HCT116 (cell line): ENCODE data around the gene PLEKHM3.

Source experiments
- ATF3 ChIP-seq: IDR thresholded peaks from 2 replicates; pipeline ENCODE4 v1.6.1; 2012
- CBX3 ChIP-seq: IDR thresholded peaks from 2 replicates; pipeline ENCODE4 v1.6.1; 2012; ENCODE audit warnings: low read depth
- EZH2 ChIP-seq: fragments of 200-600 bp; sonication (generic); IDR thresholded peaks from 2 replicates; pipeline ENCODE4 v1.6.1; 2017; ENCODE audit warnings: antibody characterized with exemption, mixed run types
- EZH2phosphoT487 ChIP-seq: fragments of 200-600 bp; IDR thresholded peaks from 2 replicates; pipeline ENCODE4 v1.6.1; 2018; ENCODE audit warnings: antibody characterized with exemption, borderline replicate concordance
- JUND ChIP-seq: IDR thresholded peaks from 2 replicates; pipeline ENCODE4 v1.6.1; 2012
- MAX ChIP-seq: IDR thresholded peaks from 2 replicates; pipeline ENCODE4 v1.6.1; 2012
- POLR2A ChIP-seq: IDR thresholded peaks from 2 replicates; pipeline ENCODE4 v1.7.0; 2011; ENCODE audit warnings: borderline replicate concordance; ENCODE audit not compliant: insufficient read depth, insufficient read length; ENCODE audit errors: extremely low read depth
- POLR2AphosphoS5 ChIP-seq: IDR thresholded peaks from 2 replicates; pipeline ENCODE4 v1.6.1; 2011; ENCODE audit warnings: mild to moderate bottlenecking, low read depth, low read length, moderate library complexity
- RAD21 ChIP-seq: IDR thresholded peaks from 2 replicates; pipeline ENCODE4 v1.6.1; 2012; ENCODE audit warnings: low read depth, mild to moderate bottlenecking
- SP1 ChIP-seq: IDR thresholded peaks from 2 replicates; pipeline ENCODE4 v1.6.1; 2012; ENCODE audit warnings: low read depth
- TCF7L2 ChIP-seq: IDR thresholded peaks from 2 replicates; pipeline ENCODE4 v1.7.0; 2011; ENCODE audit warnings: borderline replicate concordance, inconsistent platforms; ENCODE audit not compliant: insufficient read depth, insufficient read length; ENCODE audit errors: extremely low read depth
- ZNF274 ChIP-seq: fragments of 200-500 bp; sonication (Bioruptor generic); IDR thresholded peaks from 2 replicates; pipeline ENCODE4 v1.6.1; 2014; ENCODE audit warnings: mild to moderate bottlenecking, low read depth, low read length, inconsistent platforms
- TF ChIP-seq, protein P1 (sequence below), 3 experiments: fragments of 200-600 bp in 1 of 3; sonication (generic) in 1 of 3; IDR thresholded peaks in 2 of 3; conservative IDR thresholded peaks in 1 of 3; 2 replicates each; pipeline ENCODE4 v1.5.1; 2012 to 2017; ENCODE audit warnings: low read depth in 2 of 3, low read length in 2 of 3, antibody characterized with exemption in 1 of 3, borderline replicate concordance in 1 of 3, control low read depth in 1 of 3, mild to moderate bottlenecking in 1 of 3, mixed read lengths in 1 of 3, mixed run types in 1 of 3, moderate library complexity in 1 of 3; ENCODE audit not compliant: insufficient read depth in 1 of 3
- TF ChIP-seq, protein P2 (sequence below): IDR thresholded peaks from 2 replicates; pipeline ENCODE4 v1.6.1; 2012; ENCODE audit warnings: low read depth

- TF ChIP-seq, protein P1, sequence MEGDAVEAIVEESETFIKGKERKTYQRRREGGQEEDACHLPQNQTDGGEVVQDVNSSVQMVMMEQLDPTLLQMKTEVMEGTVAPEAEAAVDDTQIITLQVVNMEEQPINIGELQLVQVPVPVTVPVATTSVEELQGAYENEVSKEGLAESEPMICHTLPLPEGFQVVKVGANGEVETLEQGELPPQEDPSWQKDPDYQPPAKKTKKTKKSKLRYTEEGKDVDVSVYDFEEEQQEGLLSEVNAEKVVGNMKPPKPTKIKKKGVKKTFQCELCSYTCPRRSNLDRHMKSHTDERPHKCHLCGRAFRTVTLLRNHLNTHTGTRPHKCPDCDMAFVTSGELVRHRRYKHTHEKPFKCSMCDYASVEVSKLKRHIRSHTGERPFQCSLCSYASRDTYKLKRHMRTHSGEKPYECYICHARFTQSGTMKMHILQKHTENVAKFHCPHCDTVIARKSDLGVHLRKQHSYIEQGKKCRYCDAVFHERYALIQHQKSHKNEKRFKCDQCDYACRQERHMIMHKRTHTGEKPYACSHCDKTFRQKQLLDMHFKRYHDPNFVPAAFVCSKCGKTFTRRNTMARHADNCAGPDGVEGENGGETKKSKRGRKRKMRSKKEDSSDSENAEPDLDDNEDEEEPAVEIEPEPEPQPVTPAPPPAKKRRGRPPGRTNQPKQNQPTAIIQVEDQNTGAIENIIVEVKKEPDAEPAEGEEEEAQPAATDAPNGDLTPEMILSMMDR (IDR thresholded peaks at IDR 0.05 in 2 of 3, conservative IDR thresholded peaks at IDR 0.05 in 1 of 3; ENCODE audit: borderline replicate concordance in 1 of 3, insufficient read depth in 1 of 3, low read depth in 2 of 3, low read length in 2 of 3) = no peak
- TF ChIP-seq EZH2phosphoT487 (no peak), POLR2A (no peak), MAX (no peak), CBX3 (no peak), ATF3 (no peak), ZNF274 (no peak), EZH2 (no peak), POLR2AphosphoS5 (no peak), RAD21 (no peak), TCF7L2 (no peak), SP1 (no peak), JUND (no peak)
- TF ChIP-seq, protein P2, sequence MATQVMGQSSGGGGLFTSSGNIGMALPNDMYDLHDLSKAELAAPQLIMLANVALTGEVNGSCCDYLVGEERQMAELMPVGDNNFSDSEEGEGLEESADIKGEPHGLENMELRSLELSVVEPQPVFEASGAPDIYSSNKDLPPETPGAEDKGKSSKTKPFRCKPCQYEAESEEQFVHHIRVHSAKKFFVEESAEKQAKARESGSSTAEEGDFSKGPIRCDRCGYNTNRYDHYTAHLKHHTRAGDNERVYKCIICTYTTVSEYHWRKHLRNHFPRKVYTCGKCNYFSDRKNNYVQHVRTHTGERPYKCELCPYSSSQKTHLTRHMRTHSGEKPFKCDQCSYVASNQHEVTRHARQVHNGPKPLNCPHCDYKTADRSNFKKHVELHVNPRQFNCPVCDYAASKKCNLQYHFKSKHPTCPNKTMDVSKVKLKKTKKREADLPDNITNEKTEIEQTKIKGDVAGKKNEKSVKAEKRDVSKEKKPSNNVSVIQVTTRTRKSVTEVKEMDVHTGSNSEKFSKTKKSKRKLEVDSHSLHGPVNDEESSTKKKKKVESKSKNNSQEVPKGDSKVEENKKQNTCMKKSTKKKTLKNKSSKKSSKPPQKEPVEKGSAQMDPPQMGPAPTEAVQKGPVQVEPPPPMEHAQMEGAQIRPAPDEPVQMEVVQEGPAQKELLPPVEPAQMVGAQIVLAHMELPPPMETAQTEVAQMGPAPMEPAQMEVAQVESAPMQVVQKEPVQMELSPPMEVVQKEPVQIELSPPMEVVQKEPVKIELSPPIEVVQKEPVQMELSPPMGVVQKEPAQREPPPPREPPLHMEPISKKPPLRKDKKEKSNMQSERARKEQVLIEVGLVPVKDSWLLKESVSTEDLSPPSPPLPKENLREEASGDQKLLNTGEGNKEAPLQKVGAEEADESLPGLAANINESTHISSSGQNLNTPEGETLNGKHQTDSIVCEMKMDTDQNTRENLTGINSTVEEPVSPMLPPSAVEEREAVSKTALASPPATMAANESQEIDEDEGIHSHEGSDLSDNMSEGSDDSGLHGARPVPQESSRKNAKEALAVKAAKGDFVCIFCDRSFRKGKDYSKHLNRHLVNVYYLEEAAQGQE = no peak
Measured at GRCh38 chr2:207883002-207883780, 142.1 kb downstream of the PLEKHM3 start.
